ENCODE measurements around the gene RFX5.
A peak's percentile ranks its signal among the peaks of the same experiment; 100 is the strongest.

RFX5 gene

GRCh38 chr1:151313501-151313900 is 33.6 kb downstream of the RFX5 start:
- TF ChIP-seq SIN3A (IDR thresholded peaks at IDR 0.05; ENCODE audit: borderline replicate concordance, insufficient read depth, low read length) (no peak), POLR2AphosphoS5 (IDR thresholded peaks at IDR 0.05; ENCODE audit: low read depth, low read length) (no peak), FOXP2 (optimal IDR thresholded peaks at IDR 0.05; ENCODE audit: borderline replicate concordance, extremely low read depth, extremely low read length, insufficient read depth) (no peak), REST (IDR thresholded peaks at IDR 0.05; ENCODE audit: insufficient read depth in 1 of 2, low read depth in 2 of 2, low read length in 2 of 2) (no peak), TAF1 (IDR thresholded peaks at IDR 0.05; ENCODE audit: borderline replicate concordance, insufficient read depth, low read length) (no peak)

GRCh38 chr1:151312826-151313225 is 34.2 kb downstream of the RFX5 start:
- TF ChIP-seq REST (IDR thresholded peaks at IDR 0.05; ENCODE audit: insufficient read depth in 1 of 2, low read depth in 2 of 2, low read length in 2 of 2) (no peak), FOXP2 (optimal IDR thresholded peaks at IDR 0.05; ENCODE audit: borderline replicate concordance, extremely low read depth, extremely low read length, insufficient read depth) (no peak), POLR2AphosphoS5 (IDR thresholded peaks at IDR 0.05; ENCODE audit: low read depth, low read length) (no peak), SIN3A (IDR thresholded peaks at IDR 0.05; ENCODE audit: borderline replicate concordance, insufficient read depth, low read length) (no peak), TAF1 (IDR thresholded peaks at IDR 0.05; ENCODE audit: borderline replicate concordance, insufficient read depth, low read length) (no peak)

- TF ChIP-seq POLR2AphosphoS5 (IDR thresholded peaks at IDR 0.05; ENCODE audit: low read depth, low read length) (no peak), SIN3A (IDR thresholded peaks at IDR 0.05; ENCODE audit: borderline replicate concordance, insufficient read depth, low read length) (no peak), FOXP2 (optimal IDR thresholded peaks at IDR 0.05; ENCODE audit: borderline replicate concordance, extremely low read depth, extremely low read length, insufficient read depth) (no peak), REST (IDR thresholded peaks at IDR 0.05; ENCODE audit: insufficient read depth in 1 of 2, low read depth in 2 of 2, low read length in 2 of 2) (no peak), TAF1 (IDR thresholded peaks at IDR 0.05; ENCODE audit: borderline replicate concordance, insufficient read depth, low read length) (no peak)
Measured at GRCh38 chr1:151312411-151312810, 34.6 kb downstream of the RFX5 start.

DNA sequence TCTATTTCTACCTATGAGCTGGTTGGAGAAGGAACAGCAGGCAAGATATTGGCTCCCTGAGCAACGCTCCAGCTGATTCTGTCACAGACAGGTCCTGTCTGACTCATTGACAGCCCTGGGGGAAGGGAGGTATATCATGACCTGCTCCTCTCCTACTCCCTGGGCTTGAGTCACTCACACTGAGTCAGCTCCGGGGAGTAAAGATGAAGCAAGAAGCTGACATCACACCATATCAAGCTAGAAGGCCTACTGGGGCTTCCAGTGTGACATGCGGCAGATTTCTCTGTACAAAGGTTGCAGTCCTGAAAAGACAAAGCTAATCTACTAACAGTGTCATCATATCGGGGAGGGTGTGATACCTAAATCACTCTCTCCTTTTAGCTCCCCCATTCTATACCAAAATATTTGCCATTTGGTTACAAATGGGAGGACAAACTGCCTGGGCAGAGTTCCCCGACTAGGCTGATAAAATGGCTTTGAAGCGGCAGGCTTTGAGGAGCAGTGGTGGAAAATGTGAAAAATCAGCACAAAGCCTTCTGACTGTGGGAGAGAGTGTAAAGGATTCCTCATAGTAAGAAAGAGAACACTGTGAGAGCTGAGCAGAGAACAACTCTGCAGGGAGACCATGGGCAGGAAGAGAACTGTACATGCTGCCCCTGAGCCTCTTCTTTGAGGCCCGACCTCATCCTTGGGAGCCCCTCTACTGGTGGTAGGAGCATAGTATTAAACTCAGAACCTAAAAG is 35.3 kb downstream of the RFX5 start:
- TF ChIP-seq FOXP2 (optimal IDR thresholded peaks at IDR 0.05; ENCODE audit: borderline replicate concordance, extremely low read depth, extremely low read length, insufficient read depth) = peak; percentile 73
- TF ChIP-seq TAF1 (IDR thresholded peaks at IDR 0.05; ENCODE audit: borderline replicate concordance, insufficient read depth, low read length) = no peak; the same call in 1 of the 2 replicates
- TF ChIP-seq SIN3A (IDR thresholded peaks at IDR 0.05; ENCODE audit: borderline replicate concordance, insufficient read depth, low read length) = peak; percentile 99; the same call in 1 of the 2 replicates
- TF ChIP-seq REST (IDR thresholded peaks at IDR 0.05; ENCODE audit: insufficient read depth in 1 of 2, low read depth in 2 of 2, low read length in 2 of 2) = 0 out of 4 replicates have a peak, but pooled peaks of 1 of the 2 experiments have one; percentile 12
- TF ChIP-seq POLR2AphosphoS5 (IDR thresholded peaks at IDR 0.05; ENCODE audit: low read depth, low read length) = no peak; the same call in 1 of the 2 replicates

Measured in PFSK-1 (cell line).